ENCODE results near the gene FAM13B. TPM values are rescaled to one million over a fixed set of nuclear protein-coding genes. Genes with fewer than 3 reads are reported as not detected.
"Not testable (repeated sequence)": the region's sequence is repeated elsewhere in the genome, so short reads cannot be mapped to it uniquely, and the experiment has no call there.

Gene FAM13B
- total RNA-seq, 1 experiment from 2014 or later = 6.4 TPM

- no peak for DNase-seq (ENCODE audit: low read depth)
These were observed 57.7 kb downstream of the FAM13B start for GRCh38 chr5:137975208-137975607.

- not testable (repeated sequence) for DNase-seq (ENCODE audit: low read depth)
These were observed 62.5 kb downstream of the FAM13B start for GRCh38 chr5:137970384-137970783.

- no peak for DNase-seq (ENCODE audit: low read depth)
These were observed 72.1 kb downstream of the FAM13B start for GRCh38 chr5:137960819-137961218.

- no peak for DNase-seq (ENCODE audit: low read depth)
These were observed 72.7 kb downstream of the FAM13B start for GRCh38 chr5:137960141-137960540.

GRCh38 chr5:137959488-137959887 lies 73.4 kb downstream of the FAM13B start:
- DNase-seq (ENCODE audit: low read depth) = no peak

- no peak for DNase-seq (ENCODE audit: low read depth)
These were observed 74.9 kb downstream of the FAM13B start for GRCh38 chr5:137957948-137958347.

GRCh38 chr5:137954131-137954879 lies 78.6 kb downstream of the FAM13B start:
- peak; percentile 82 for DNase-seq (ENCODE audit: low read depth)

GRCh38 chr5:137945825-137946224 lies 87.1 kb downstream of the FAM13B start:
- no peak for DNase-seq (ENCODE audit: low read depth)

- not testable (repeated sequence) for DNase-seq (ENCODE audit: low read depth)
These were observed 88.6 kb downstream of the FAM13B start for GRCh38 chr5:137944280-137944679.

GRCh38 chr5:137939331-137939730 lies 93.5 kb downstream of the FAM13B start:
- no peak for DNase-seq (ENCODE audit: low read depth)

GRCh38 chr5:137938751-137939143 lies 94.1 kb downstream of the FAM13B start:
- DNase-seq (ENCODE audit: low read depth) = no peak

- DNase-seq (ENCODE audit: low read depth) = no peak
These were observed 94.7 kb downstream of the FAM13B start for GRCh38 chr5:137937994-137938750.

GRCh38 chr5:137935694-137936093 lies 97.2 kb downstream of the FAM13B start:
- DNase-seq (ENCODE audit: low read depth) = no peak

- DNase-seq (ENCODE audit: low read depth) = no peak
These were observed 97.7 kb downstream of the FAM13B start for GRCh38 chr5:137935190-137935589.

GRCh38 chr5:137933491-137933911 lies 99.4 kb downstream of the FAM13B start:
- no peak for DNase-seq (ENCODE audit: low read depth)

- DNase-seq (ENCODE audit: low read depth) = no peak
These were observed 100.1 kb downstream of the FAM13B start for GRCh38 chr5:137932800-137933199.

- DNase-seq (ENCODE audit: low read depth) = no peak
These were observed 109.0 kb downstream of the FAM13B start for GRCh38 chr5:137923856-137924255.

- peak; percentile 42 for DNase-seq (ENCODE audit: low read depth)
These were observed 110.9 kb downstream of the FAM13B start for GRCh38 chr5:137921931-137922330.

- no peak for DNase-seq (ENCODE audit: low read depth)
These were observed 116.0 kb downstream of the FAM13B start for GRCh38 chr5:137916923-137917322.

GRCh38 chr5:137914758-137915157 lies 118.1 kb downstream of the FAM13B start:
- no peak for DNase-seq (ENCODE audit: low read depth)

- DNase-seq (ENCODE audit: low read depth) = no peak
These were observed 130.3 kb downstream of the FAM13B start for GRCh38 chr5:137902408-137903133.

GRCh38 chr5:137901011-137901817 lies 131.7 kb downstream of the FAM13B start:
- peak; percentile 16 for DNase-seq (ENCODE audit: low read depth)
